HPDE6-E6E7 (cell line): ENCODE results near the gene EPB41L3.
"Not testable (repeated sequence)": the region's sequence is repeated elsewhere in the genome, so short reads cannot be mapped to it uniquely, and the experiment has no call there.

Experiments used
- DNase-seq: peaks from one replicate; pipeline ENCODE4 v3.0.0; 2011; ENCODE audit warnings: missing footprints; ENCODE audit errors: extremely low spot score

EPB41L3 gene

GRCh38 chr18:5496305-5496704 lies 47.5 kb downstream of the EPB41L3 start:
- no peak for DNase-seq

- DNase-seq = no peak
Measured at GRCh38 chr18:5490753-5491480, 52.9 kb downstream of the EPB41L3 start.

- DNase-seq = no peak
Measured at GRCh38 chr18:5488844-5489243, 55.0 kb downstream of the EPB41L3 start.

GRCh38 chr18:5488044-5488443 lies 55.8 kb downstream of the EPB41L3 start:
- DNase-seq = not testable (repeated sequence)

GRCh38 chr18:5484526-5484925 lies 59.3 kb downstream of the EPB41L3 start:
- DNase-seq = no peak

- DNase-seq = no peak
Measured at GRCh38 chr18:5481621-5482020, 62.2 kb downstream of the EPB41L3 start.

- DNase-seq = no peak
Measured at GRCh38 chr18:5478261-5478660, 65.5 kb downstream of the EPB41L3 start.

- DNase-seq = no peak
Measured at GRCh38 chr18:5476961-5477800, 66.6 kb downstream of the EPB41L3 start.

GRCh38 chr18:5475267-5475666 lies 68.5 kb downstream of the EPB41L3 start:
- no peak for DNase-seq

- DNase-seq = no peak
Measured at GRCh38 chr18:5469340-5469739, 74.5 kb downstream of the EPB41L3 start.

GRCh38 chr18:5468394-5468793 lies 75.4 kb downstream of the EPB41L3 start:
- DNase-seq = no peak

GRCh38 chr18:5467671-5468070 lies 76.1 kb downstream of the EPB41L3 start:
- no peak for DNase-seq

GRCh38 chr18:5466256-5466655 lies 77.5 kb downstream of the EPB41L3 start:
- DNase-seq = no peak

- DNase-seq = no peak
Measured at GRCh38 chr18:5464251-5464650, 79.5 kb downstream of the EPB41L3 start.

- no peak for DNase-seq
Measured at GRCh38 chr18:5463831-5464230, 80.0 kb downstream of the EPB41L3 start.

- no peak for DNase-seq
Measured at GRCh38 chr18:5463390-5463789, 80.4 kb downstream of the EPB41L3 start.

GRCh38 chr18:5462227-5462626 lies 81.6 kb downstream of the EPB41L3 start:
- no peak for DNase-seq

GRCh38 chr18:5461041-5461440 lies 82.8 kb downstream of the EPB41L3 start:
- DNase-seq = no peak

- DNase-seq = no peak
Measured at GRCh38 chr18:5457462-5457957, 86.3 kb downstream of the EPB41L3 start.

GRCh38 chr18:5456577-5457461 lies 87.0 kb downstream of the EPB41L3 start:
- DNase-seq = no peak

- DNase-seq = no peak
Measured at GRCh38 chr18:5455674-5456073, 88.1 kb downstream of the EPB41L3 start.

- DNase-seq = no peak
Measured at GRCh38 chr18:5452943-5453443, 90.8 kb downstream of the EPB41L3 start.
